Left ventricle myocardium inferior (tissue), 1 donor: Measurements from ENCODE around the gene HK3. TPM values are rescaled to one million over a fixed set of nuclear protein-coding genes. Genes with fewer than 3 reads are reported as not detected.

Source experiments
- DNase-seq: peaks from one replicate; pipeline ENCODE4 v3.0.0-alpha.2; 2020
- H3K27ac ChIP-seq: fragments of 200-600 bp; replicated peaks from 2 replicates; pipeline ENCODE4 v1.8.0; 2021
- H3K27me3 ChIP-seq: fragments of 200-600 bp; 2 replicates; pipeline ENCODE4 v1.8.0; 2021; ENCODE audit warnings: low read depth
- H3K36me3 ChIP-seq: fragments of 200-600 bp; 2 replicates; pipeline ENCODE4 v1.8.0; 2021
- H3K4me1 ChIP-seq: fragments of 200-600 bp; 2 replicates; pipeline ENCODE4 v1.8.0; 2021
- H3K4me3 ChIP-seq: fragments of 200-600 bp; 2 replicates; pipeline ENCODE4 v1.8.0; 2021; ENCODE audit warnings: mild to moderate bottlenecking, moderate library complexity
- H3K9me3 ChIP-seq: fragments of 200-600 bp; replicated peaks from 2 replicates; pipeline ENCODE4 v1.8.0; 2021
- intact Hi-C: fragments of 100-400 bp; cut with micrococcal nuclease; formaldehyde crosslinking; loops from one replicate; pipeline ENCODE4 v1.11.0; 2022
- total RNA-seq: library from RNA; stranded (reverse); fragmentation: NEBNext Ultra II Directional; extraction: Animal tissue kit (Norgen Biotek cat#: 25700); gene quantifications from one replicate; pipeline ENCODE4 v1.2.1, GENCODE V29; 2021
- TF ChIP-seq, protein P1 (sequence below): fragments of 200-600 bp; IDR thresholded peaks from 2 replicates; pipeline ENCODE4 v1.8.0; 2021; ENCODE audit warnings: antibody characterized with exemption, mild to moderate bottlenecking, borderline replicate concordance
- donor health status: DM: no; HTN: yes; CAD: no; lungs with severe emphysema.

Gene HK3
- total RNA-seq, 1 donor from 2014 or later: 3.5 TPM

- TF ChIP-seq, protein P1, sequence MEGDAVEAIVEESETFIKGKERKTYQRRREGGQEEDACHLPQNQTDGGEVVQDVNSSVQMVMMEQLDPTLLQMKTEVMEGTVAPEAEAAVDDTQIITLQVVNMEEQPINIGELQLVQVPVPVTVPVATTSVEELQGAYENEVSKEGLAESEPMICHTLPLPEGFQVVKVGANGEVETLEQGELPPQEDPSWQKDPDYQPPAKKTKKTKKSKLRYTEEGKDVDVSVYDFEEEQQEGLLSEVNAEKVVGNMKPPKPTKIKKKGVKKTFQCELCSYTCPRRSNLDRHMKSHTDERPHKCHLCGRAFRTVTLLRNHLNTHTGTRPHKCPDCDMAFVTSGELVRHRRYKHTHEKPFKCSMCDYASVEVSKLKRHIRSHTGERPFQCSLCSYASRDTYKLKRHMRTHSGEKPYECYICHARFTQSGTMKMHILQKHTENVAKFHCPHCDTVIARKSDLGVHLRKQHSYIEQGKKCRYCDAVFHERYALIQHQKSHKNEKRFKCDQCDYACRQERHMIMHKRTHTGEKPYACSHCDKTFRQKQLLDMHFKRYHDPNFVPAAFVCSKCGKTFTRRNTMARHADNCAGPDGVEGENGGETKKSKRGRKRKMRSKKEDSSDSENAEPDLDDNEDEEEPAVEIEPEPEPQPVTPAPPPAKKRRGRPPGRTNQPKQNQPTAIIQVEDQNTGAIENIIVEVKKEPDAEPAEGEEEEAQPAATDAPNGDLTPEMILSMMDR: no peak
- H3K4me1 ChIP-seq: peaks cover 3% of the 10 kb centered on the region
Measured at GRCh38 chr5:176899946-176900779, 1.0 kb upstream of the HK3 start.

GRCh38 chr5:176897263-176897662 lies 1.9 kb downstream of the HK3 start:
- Histone ChIP-seq H3K4me1 (peaks cover 3% of the 10 kb centered on the region), H3K4me3 (no peak overlapping the region), H3K27me3 (peaks cover 17% of the 10 kb centered on the region), H3K27ac (no peak overlapping the region), H3K9me3 (no peaks in the 10 kb centered on the region), H3K36me3 (peaks cover under 1% of the 10 kb centered on the region)
- TF ChIP-seq, protein P1: no peak
- intact Hi-C loops: no loop called here
- no peak for DNase-seq

More at GRCh38 chr5:176899946-176900779, 1.0 kb upstream of the HK3 start:
- H3K27me3 ChIP-seq: peaks cover 12% of the 10 kb centered on the region
- intact Hi-C loops: no loop called here
- H3K9me3 ChIP-seq: no peaks in the 10 kb centered on the region
- no peak overlapping the region for H3K4me3 ChIP-seq
- DNase-seq: no peak
- H3K36me3 ChIP-seq: peaks cover 29% of the 10 kb centered on the region
- peak overlapping the region; percentile 25 for H3K27ac ChIP-seq

- DNase-seq: no peak
- Histone ChIP-seq H3K36me3 (no peaks in the 10 kb centered on the region), H3K27ac (no peak overlapping the region), H3K4me3 (no peak overlapping the region), H3K9me3 (no peaks in the 10 kb centered on the region), H3K4me1 (peaks cover 3% of the 10 kb centered on the region), H3K27me3 (peaks cover 25% of the 10 kb centered on the region)
- intact Hi-C loops: no loop called here
- TF ChIP-seq, protein P1: no peak
Measured at GRCh38 chr5:176895831-176896230, 3.3 kb downstream of the HK3 start.

GRCh38 chr5:176894298-176894697 lies 4.8 kb downstream of the HK3 start:
- Histone ChIP-seq H3K4me1 (no peaks in the 10 kb centered on the region), H3K27ac (no peak overlapping the region), H3K4me3 (no peak overlapping the region), H3K27me3 (peaks cover 27% of the 10 kb centered on the region), H3K9me3 (no peaks in the 10 kb centered on the region), H3K36me3 (no peaks in the 10 kb centered on the region)
- intact Hi-C loops: no loop called here
- TF ChIP-seq, protein P1: no peak
- DNase-seq: no peak

DNA sequence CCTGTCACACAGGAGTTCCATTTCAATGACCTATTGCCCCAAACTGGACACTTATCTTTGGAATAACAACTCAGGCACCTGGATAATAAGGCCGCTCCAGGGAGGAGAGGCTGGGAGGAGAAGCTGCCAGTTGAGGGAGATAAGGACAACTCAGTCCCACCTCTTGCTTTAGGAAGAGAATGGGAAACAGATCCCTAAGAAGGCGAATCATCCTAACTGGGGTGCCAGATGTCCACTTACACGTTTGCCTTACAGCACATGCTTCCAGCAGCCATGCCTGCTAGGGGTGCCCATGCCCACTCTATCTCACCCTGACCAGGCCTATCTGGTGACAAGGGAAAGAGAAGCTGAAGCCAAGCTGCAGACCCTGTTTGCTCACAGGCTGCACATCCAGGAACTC lies 6.5 kb downstream of the HK3 start:
- no peak for DNase-seq
- Histone ChIP-seq H3K4me3 (no peak overlapping the region), H3K27ac (no peak overlapping the region), H3K36me3 (no peaks in the 10 kb centered on the region), H3K4me1 (no peaks in the 10 kb centered on the region), H3K9me3 (no peaks in the 10 kb centered on the region), H3K27me3 (peaks cover 27% of the 10 kb centered on the region)
- TF ChIP-seq, protein P1: no peak
- intact Hi-C loops: no loop called here
